HCT116 (cell line): ENCODE results near the gene GPX2. TPM values are rescaled to one million over a fixed set of nuclear protein-coding genes. Genes with fewer than 3 reads are reported as not detected.

ENCODE experiments used
- ATAC-seq: fragments of 200-7000 bp; cut with Tn5 transposase; 2 replicates; pipeline ENCODE4 v1.9.1; 2020; ENCODE audit warnings: mild to moderate bottlenecking, moderate library complexity
- BruUV-seq: library from RNA; stranded (reverse); fragments of 400-500 nt; replicated peaks from 2 replicates; lab custom pipeline; 2021; lab: Mats Ljungman, UMichigan
- CTCF ChIA-PET: fragments of 300-600 bp; sonication (Branson Sonifier 250); formaldehyde crosslinking; loops from one replicate; lab custom pipeline; 2021; ENCODE audit warnings: antibody characterized with exemption; lab: Charles Lee
- POLR2A ChIA-PET: fragments of 300-600, 350-600 bp; sonication (Branson Sonifier 250); formaldehyde crosslinking; loops from one replicate; lab custom pipeline; 2021; ENCODE audit warnings: antibody characterized with exemption; lab: Charles Lee
- RAD21 ChIA-PET, 2 experiments: fragments of 300-600 bp; sonication (Branson Sonifier 250); formaldehyde crosslinking; loops; one replicate each; lab custom pipeline; 2023; ENCODE audit warnings: low total read pairs in 2 of 2; ENCODE audit not compliant: uncharacterized antibody in 2 of 2, unreplicated experiment in 2 of 2, low non-redundant PET in 1 of 2; lab: Charles Lee
- DNase-seq: peaks from one replicate; pipeline ENCODE4 v3.0.0-alpha.2; 2010; ENCODE audit warnings: low read depth, low spot score
- H2AFZ ChIP-seq: fragments of 200-600 bp; shearing (Covaris generic), sonication (generic); 2 replicates; pipeline ENCODE4 v1.6.1; 2017; ENCODE audit warnings: low read depth, mixed run types, mixed read lengths, antibody characterized with exemption, low read length; ENCODE audit not compliant: poor library complexity, severe bottlenecking
- H3K27ac ChIP-seq: 2 replicates; pipeline ENCODE4 v1.5.1; 2012; ENCODE audit warnings: low read depth, low read length
- H3K27me3 ChIP-seq: fragments of 200-600 bp; sonication (generic); 2 replicates; pipeline ENCODE4 v1.6.1; 2016; ENCODE audit warnings: mixed run types, low read length, mixed read lengths; ENCODE audit not compliant: insufficient read depth
- H3K36me3 ChIP-seq, 2 experiments: fragments of 200-500 bp in 1 of 2; fragments of 200-600 bp in 1 of 2; sonication (Bioruptor generic) in 1 of 2; sonication (generic) in 1 of 2; 2 replicates each; pipeline versions ENCODE4 v1.5.1 to v1.6.1; 2014 to 2016; ENCODE audit warnings: low read length in 2 of 2, inconsistent platforms in 1 of 2, mixed read lengths in 1 of 2, mixed run types in 1 of 2; ENCODE audit not compliant: insufficient read depth in 2 of 2, control insufficient read depth in 1 of 2
- H3K4me1 ChIP-seq, 2 experiments: fragments of 200-600 bp in 1 of 2; sonication (generic) in 1 of 2; 2 replicates each; pipeline versions ENCODE4 v1.5.1 to v1.6.1; 2012 to 2017; ENCODE audit warnings: low read length in 2 of 2, inconsistent platforms in 1 of 2, mild to moderate bottlenecking in 1 of 2, mixed read lengths in 1 of 2, mixed run types in 1 of 2, moderate library complexity in 1 of 2; ENCODE audit not compliant: insufficient read depth in 2 of 2, control insufficient read depth in 1 of 2
- H3K4me2 ChIP-seq: fragments of 200-600 bp; sonication (generic); 2 replicates; pipeline ENCODE4 v1.6.1; 2017; ENCODE audit warnings: mixed run types, low read length, mixed read lengths
- H3K4me3 ChIP-seq, 2 experiments: fragments of 200-600 bp in 1 of 2; sonication (generic) in 1 of 2; replicated peaks in 1 of 2; 2 replicates each; pipeline ENCODE4 v1.5.1; 2011 to 2016; ENCODE audit warnings: low read length in 2 of 2, control low read depth in 1 of 2, low read depth in 1 of 2, mild to moderate bottlenecking in 1 of 2, mixed read lengths in 1 of 2, mixed run types in 1 of 2
- H3K79me2 ChIP-seq: fragments of 200-600 bp; sonication (generic); 2 replicates; pipeline ENCODE4 v1.6.1; 2017; ENCODE audit warnings: mild to moderate bottlenecking, mixed run types, low read length, moderate library complexity, mixed read lengths; ENCODE audit not compliant: insufficient read depth
- H3K9ac ChIP-seq: fragments of 200-600 bp; sonication (generic); 2 replicates; pipeline ENCODE4 v1.6.1; 2016; ENCODE audit warnings: low read length, mixed read lengths
- H3K9me2 ChIP-seq: fragments of 200-600 bp; sonication (generic), shearing (Covaris generic); 2 replicates; pipeline ENCODE4 v1.6.1; 2017; ENCODE audit warnings: mixed run types, mild to moderate bottlenecking, moderate library complexity; ENCODE audit not compliant: insufficient read depth
- H3K9me3 ChIP-seq, 2 experiments: fragments of 200-500 bp in 1 of 2; fragments of 200-600 bp in 1 of 2; sonication (Bioruptor generic) in 1 of 2; sonication (generic) in 1 of 2; 2 replicates each; pipeline ENCODE4 v1.6.1; 2014 to 2017; ENCODE audit warnings: low read length in 2 of 2, mixed read lengths in 2 of 2, inconsistent platforms in 1 of 2, low read depth in 1 of 2, mild to moderate bottlenecking in 1 of 2, mixed run types in 1 of 2, moderate library complexity in 1 of 2; ENCODE audit not compliant: control insufficient read depth in 1 of 2, insufficient read depth in 1 of 2
- H4K20me1 ChIP-seq: fragments of 200-600 bp; sonication (generic), shearing (Covaris generic); 2 replicates; pipeline ENCODE4 v1.6.1; 2017; ENCODE audit warnings: mixed run types, mild to moderate bottlenecking, moderate library complexity; ENCODE audit not compliant: insufficient read depth
- ATF3 ChIP-seq: IDR thresholded peaks from 2 replicates; pipeline ENCODE4 v1.6.1; 2012
- CBX3 ChIP-seq: IDR thresholded peaks from 2 replicates; pipeline ENCODE4 v1.6.1; 2012; ENCODE audit warnings: low read depth
- ELF1 ChIP-seq: IDR thresholded peaks from 2 replicates; pipeline ENCODE4 v1.6.1; 2012; ENCODE audit warnings: low read depth, borderline replicate concordance
- JUND ChIP-seq: IDR thresholded peaks from 2 replicates; pipeline ENCODE4 v1.6.1; 2012
- SRF ChIP-seq: IDR thresholded peaks from 2 replicates; pipeline ENCODE4 v1.6.1; 2012; ENCODE audit warnings: low read depth
- TCF7L2 ChIP-seq: IDR thresholded peaks from 2 replicates; pipeline ENCODE4 v1.7.0; 2011; ENCODE audit warnings: borderline replicate concordance, inconsistent platforms; ENCODE audit not compliant: insufficient read depth, insufficient read length; ENCODE audit errors: extremely low read depth
- ZNF274 ChIP-seq: fragments of 200-500 bp; sonication (Bioruptor generic); IDR thresholded peaks from 2 replicates; pipeline ENCODE4 v1.6.1; 2014; ENCODE audit warnings: mild to moderate bottlenecking, low read depth, low read length, inconsistent platforms
- intact Hi-C: fragments of 100-400 bp; cut with micrococcal nuclease; formaldehyde crosslinking; loops from 2 replicates; pipeline ENCODE4 v1.10.0; 2022
- total RNA-seq: library from RNA; stranded (reverse); gene quantifications from one replicate; pipeline ENCODE4 v1.2.1, GENCODE V29; 2021; ENCODE audit not compliant: unreplicated experiment
- TF ChIP-seq, protein P1 (sequence below): IDR thresholded peaks from 2 replicates; pipeline ENCODE4 v1.6.1; 2011; ENCODE audit warnings: mild to moderate bottlenecking, low read length, moderate library complexity; ENCODE audit not compliant: insufficient replicate concordance; ENCODE audit errors: extremely low read depth
- TF ChIP-seq, protein P2 (sequence below): IDR thresholded peaks from 2 replicates; pipeline ENCODE4 v1.6.1; 2012

GPX2 gene
- total RNA-seq, 1 experiment from 2014 or later: 0.61 TPM

DNA sequence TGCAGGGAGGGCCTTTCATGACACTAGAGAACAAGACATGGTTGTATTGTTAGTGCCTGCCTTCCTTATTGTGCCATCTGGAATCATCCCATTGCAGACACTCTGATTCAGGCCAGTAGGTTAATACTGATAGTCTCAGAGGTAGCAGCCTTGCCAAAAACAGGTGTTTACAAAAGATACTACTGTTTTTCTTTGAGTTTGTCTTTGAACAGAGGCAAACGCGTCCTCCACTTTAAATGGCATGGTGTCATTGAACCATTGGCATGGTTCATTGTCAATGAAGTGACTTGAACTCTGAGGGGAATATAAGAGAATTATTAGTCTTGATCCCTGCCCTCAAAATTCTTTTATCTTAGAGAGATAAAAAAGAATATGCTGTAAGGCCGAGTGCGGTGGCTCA lies 48.4 kb upstream of the GPX2 start:
- no peak overlapping the region for H3K4me3 ChIP-seq
- BruUV-seq: no TSS peak
- intact Hi-C loops: no loop called here
- no peaks in the 10 kb centered on the region for H3K36me3 ChIP-seq
- H3K9me2 ChIP-seq: no peaks in the 10 kb centered on the region
- H2AFZ ChIP-seq: no peak overlapping the region
- H4K20me1 ChIP-seq: no peaks in the 10 kb centered on the region
- TF ChIP-seq CBX3: no peak
- no peak for TF ChIP-seq JUND
- TF ChIP-seq ATF3: no peak
- H3K27me3 ChIP-seq: no peaks in the 10 kb centered on the region
- POLR2A ChIA-PET: no interaction called here
- CTCF ChIA-PET: no interaction called here
- H3K4me2 ChIP-seq: no peak overlapping the region
- no peaks in the 10 kb centered on the region for H3K9me3 ChIP-seq
- ATAC-seq: no peak
- RAD21 ChIA-PET: no interaction called here
- no peak for DNase-seq
- H3K4me1 ChIP-seq: peaks cover 7 to 16% of the 10 kb centered on the region in 2 experiments
- H3K9ac ChIP-seq: no peak overlapping the region
- H3K27ac ChIP-seq: no peak overlapping the region
- peaks cover 68% of the 10 kb centered on the region for H3K79me2 ChIP-seq

DNA sequence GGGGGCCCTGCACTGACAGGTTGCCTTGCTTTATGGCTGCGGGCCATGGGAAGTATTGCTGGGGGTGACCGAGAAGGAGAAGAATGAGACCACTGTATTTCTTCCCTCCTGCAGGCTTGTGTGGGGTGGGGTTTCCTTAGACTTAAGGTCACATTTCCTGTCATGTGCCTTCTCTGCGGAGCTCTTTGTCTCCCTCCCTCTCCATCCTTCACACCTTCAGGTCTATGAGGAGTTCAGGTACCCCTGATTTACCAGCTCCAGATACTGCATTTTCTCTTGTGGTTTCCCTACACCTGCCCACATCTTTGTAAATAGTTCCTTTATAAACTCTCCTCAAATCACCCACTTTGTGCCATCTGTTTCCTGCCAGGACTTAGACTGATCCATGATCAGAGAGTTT lies 47.8 kb upstream of the GPX2 start:
- no peaks in the 10 kb centered on the region for H4K20me1 ChIP-seq
- POLR2A ChIA-PET: no interaction called here
- CTCF ChIA-PET: no interaction called here
- no peaks in the 10 kb centered on the region for H3K9me2 ChIP-seq
- no peak overlapping the region for H3K4me3 ChIP-seq
- no TSS peak for BruUV-seq
- no peaks in the 10 kb centered on the region for H3K9me3 ChIP-seq
- no peak overlapping the region for H3K4me2 ChIP-seq
- no peak overlapping the region for H3K9ac ChIP-seq
- H2AFZ ChIP-seq: no peak overlapping the region
- DNase-seq (no peak), ATAC-seq (no peak)
- RAD21 ChIA-PET: no interaction called here
- TF ChIP-seq SRF: no peak
- no peak for TF ChIP-seq ELF1
- TF ChIP-seq, protein P1, sequence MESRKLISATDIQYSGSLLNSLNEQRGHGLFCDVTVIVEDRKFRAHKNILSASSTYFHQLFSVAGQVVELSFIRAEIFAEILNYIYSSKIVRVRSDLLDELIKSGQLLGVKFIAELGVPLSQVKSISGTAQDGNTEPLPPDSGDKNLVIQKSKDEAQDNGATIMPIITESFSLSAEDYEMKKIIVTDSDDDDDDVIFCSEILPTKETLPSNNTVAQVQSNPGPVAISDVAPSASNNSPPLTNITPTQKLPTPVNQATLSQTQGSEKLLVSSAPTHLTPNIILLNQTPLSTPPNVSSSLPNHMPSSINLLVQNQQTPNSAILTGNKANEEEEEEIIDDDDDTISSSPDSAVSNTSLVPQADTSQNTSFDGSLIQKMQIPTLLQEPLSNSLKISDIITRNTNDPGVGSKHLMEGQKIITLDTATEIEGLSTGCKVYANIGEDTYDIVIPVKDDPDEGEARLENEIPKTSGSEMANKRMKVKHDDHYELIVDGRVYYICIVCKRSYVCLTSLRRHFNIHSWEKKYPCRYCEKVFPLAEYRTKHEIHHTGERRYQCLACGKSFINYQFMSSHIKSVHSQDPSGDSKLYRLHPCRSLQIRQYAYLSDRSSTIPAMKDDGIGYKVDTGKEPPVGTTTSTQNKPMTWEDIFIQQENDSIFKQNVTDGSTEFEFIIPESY: no peak
- TF ChIP-seq ZNF274: no peak
- TF ChIP-seq JUND: no peak
- no peak for TF ChIP-seq TCF7L2
- TF ChIP-seq, protein P2, sequence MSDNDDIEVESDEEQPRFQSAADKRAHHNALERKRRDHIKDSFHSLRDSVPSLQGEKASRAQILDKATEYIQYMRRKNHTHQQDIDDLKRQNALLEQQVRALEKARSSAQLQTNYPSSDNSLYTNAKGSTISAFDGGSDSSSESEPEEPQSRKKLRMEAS: no peak
- H3K79me2 ChIP-seq: peaks cover 67% of the 10 kb centered on the region
- intact Hi-C loops: no loop called here
- peaks cover 8 to 18% of the 10 kb centered on the region in 2 experiments for H3K4me1 ChIP-seq
- no peaks in the 10 kb centered on the region for H3K27me3 ChIP-seq
- no peak overlapping the region for H3K27ac ChIP-seq
- no peaks in the 10 kb centered on the region for H3K36me3 ChIP-seq
